ENCODE measurements around the gene DNAH14.

- no peak for TF ChIP-seq EP300 (IDR thresholded peaks at IDR 0.05)
- TF ChIP-seq, protein P1, sequence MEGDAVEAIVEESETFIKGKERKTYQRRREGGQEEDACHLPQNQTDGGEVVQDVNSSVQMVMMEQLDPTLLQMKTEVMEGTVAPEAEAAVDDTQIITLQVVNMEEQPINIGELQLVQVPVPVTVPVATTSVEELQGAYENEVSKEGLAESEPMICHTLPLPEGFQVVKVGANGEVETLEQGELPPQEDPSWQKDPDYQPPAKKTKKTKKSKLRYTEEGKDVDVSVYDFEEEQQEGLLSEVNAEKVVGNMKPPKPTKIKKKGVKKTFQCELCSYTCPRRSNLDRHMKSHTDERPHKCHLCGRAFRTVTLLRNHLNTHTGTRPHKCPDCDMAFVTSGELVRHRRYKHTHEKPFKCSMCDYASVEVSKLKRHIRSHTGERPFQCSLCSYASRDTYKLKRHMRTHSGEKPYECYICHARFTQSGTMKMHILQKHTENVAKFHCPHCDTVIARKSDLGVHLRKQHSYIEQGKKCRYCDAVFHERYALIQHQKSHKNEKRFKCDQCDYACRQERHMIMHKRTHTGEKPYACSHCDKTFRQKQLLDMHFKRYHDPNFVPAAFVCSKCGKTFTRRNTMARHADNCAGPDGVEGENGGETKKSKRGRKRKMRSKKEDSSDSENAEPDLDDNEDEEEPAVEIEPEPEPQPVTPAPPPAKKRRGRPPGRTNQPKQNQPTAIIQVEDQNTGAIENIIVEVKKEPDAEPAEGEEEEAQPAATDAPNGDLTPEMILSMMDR (IDR thresholded peaks at IDR 0.05): no peak
Observed at GRCh38 chr1:225179686-225180085, 250.2 kb downstream of the DNAH14 start.
